GM21390 (cell line): ENCODE measurements around the gene CMTR1.

Experiments
- ATAC-seq: cut with Tn5 transposase; IDR thresholded peaks from one replicate; pipeline ENCODE4 v1.9.1; 2021; ENCODE audit not compliant: unreplicated experiment

CMTR1 gene

DNA sequence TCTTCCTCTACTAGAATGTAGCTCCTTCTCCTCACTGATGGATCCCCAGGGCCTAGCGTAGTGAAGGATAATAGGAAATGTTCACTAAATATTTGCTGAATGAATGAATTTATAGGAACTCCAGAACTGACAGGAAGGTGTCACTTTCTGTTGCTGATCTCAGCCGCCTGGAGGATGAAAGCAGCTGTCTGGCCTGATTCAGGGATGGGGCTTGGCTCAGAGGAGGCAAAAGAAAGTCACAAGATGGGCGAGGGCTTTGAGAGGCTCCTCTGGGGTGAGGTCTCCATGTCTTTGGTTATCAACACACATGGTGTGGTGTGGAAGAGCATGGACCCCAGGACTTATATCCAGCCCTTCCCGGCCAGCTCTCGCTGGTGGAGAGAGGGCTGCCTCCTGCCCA, 78.2 kb downstream of the CMTR1 start:
- no peak for ATAC-seq

DNA sequence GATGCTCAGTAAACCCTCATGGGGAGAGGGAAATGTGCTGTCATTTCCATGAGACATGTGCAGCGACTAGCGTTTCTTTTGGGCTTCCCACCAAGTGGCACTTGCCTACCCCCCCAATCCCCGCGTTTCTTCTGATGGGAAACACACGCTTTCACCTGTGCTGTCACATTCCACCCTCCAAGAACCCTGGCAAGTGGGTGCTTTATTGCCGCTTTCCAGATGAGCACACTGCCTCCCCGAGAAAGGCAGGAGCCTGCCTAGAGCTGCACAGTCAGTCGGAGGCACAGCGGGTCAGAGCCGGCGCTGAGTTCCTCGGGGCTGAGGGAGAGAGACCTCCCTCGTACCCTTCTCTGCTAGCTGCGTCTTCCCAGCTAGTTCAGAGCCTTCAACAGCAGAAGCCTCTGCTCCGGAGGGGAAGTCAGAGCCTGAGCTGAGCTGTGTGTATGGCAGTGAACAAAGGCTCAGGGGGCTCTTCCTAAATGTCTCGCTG, 78.9 kb downstream of the CMTR1 start:
- ATAC-seq, result no peak

DNA sequence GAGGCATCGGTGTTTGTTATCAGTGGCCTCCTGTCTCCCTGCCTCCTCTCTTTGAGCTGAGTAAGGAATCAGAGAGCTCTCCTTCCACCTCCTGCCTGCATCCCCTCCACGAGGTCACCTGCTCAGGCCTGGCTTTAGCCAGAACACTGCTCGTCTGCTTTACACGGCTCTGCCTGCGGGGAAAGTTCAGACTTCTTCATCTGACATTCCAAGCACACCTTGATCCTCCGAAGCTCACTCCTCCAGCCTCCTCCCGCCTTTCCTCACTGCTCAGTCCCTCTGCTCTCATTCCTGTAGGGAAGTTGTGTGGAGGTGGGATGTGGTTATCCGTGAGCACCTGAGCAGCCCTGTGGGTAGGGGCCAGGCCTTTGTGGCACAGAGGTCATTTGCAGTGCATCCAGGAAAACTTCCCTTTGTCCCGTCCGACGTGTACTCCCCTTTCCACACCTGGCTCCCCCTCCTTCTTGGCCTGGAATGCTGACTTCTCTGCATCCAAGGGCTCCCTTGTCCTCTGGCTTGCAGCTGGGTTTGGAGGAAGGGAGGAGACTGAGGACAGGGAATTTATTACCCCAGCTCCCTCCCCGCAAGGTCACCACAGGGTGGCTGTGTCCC, 79.5 kb downstream of the CMTR1 start:
- no peak for ATAC-seq

DNA sequence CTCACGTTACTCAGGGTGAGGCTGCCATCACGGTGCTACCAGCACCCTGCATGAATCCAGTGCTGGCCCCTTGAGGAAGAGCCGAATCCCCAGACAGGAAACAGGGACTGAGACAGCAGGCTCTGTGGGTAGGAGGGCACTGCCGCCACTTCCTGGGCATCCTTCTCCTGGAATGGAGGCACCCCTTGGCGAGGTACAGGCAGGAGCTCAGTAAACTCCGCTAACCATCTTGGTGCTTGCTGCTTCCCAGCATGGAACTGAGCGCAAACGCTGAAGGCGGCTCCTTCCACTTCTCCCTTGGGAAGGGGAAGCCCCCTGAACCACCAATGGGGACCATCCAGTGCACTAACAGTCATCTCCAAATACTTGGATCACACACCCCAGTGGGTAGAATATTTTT, 80.1 kb downstream of the CMTR1 start:
- ATAC-seq, result no peak

DNA sequence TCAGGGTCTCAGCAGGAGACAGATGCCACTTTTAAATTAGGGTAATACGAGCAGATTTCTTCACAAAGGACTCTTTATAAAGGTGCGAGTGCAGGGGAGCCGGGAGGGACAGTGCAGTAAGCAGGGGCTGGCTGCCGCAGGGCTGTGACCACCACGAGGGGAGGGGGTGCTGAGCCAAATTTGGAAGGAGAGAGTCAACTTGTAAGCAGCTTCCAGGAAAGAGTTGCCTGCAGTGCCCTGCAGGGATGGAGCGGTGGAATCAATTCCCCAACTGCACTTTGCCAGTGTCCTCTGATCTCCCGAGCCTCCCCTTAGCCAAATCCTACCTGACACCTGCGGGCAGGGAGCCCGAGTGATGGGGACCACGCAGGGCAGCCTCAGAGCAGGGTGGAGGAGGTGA, 80.6 kb downstream of the CMTR1 start:
- ATAC-seq, result no peak

DNA sequence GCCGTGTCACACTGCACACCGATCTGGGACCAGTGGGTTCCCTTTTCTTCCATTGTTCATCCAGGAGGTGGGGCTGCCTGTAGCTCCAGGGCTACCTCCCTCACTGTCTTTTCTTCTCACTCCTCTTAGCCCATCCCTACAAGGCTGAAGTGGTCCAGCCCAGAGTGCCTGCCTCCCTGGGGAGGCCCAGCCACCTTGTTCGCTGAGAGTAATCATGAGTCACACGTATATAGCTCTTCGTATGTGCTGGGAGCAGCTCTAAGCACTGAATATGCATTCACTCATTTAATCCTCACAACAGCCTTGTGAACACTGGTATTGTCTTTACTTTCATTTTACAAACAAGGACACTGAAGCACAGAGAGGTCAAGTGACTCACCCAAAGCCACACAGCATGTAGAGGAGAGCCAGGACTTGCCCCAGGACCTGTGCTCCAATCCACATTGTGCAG, 81.3 kb downstream of the CMTR1 start:
- ATAC-seq, result no peak

DNA sequence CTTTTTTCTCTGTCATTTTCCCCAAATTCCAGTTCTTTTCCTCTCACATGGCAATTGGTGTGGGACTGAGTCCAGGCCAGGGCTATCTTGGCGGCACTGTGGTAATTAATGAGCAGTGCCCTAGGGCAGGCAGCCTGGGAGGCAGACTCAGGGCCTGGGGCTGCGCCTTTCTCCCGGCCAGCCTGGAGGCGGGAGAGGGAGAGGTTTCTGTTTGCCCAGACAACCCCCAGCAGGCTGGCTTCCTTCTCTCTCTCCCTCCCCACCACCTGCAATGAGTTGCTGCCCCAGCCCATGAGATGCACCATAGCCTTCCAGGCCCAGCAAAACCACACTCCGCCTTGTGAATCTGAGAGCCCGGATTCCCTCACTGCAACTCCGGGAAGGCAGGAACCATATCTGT, 81.8 kb downstream of the CMTR1 start:
- ATAC-seq, result no peak

DNA sequence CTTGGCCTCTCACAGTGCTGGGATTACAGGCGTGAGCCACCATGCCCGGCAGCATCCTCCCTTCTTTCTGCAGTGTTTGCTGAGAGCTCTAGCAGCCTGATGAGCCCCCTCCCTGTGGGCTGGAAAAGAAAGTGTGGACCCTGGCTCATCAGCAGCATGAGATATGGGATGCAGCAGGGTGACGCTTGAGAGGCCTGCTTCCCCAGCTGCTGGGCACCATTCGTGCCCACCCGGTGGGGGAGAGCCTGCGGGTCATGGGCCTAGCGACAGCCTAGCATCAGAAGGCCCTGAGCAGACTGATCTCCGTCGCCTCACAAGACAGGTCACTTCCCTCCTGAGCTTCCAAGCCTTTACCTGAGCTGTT, 82.7 kb downstream of the CMTR1 start:
- no peak for ATAC-seq

DNA sequence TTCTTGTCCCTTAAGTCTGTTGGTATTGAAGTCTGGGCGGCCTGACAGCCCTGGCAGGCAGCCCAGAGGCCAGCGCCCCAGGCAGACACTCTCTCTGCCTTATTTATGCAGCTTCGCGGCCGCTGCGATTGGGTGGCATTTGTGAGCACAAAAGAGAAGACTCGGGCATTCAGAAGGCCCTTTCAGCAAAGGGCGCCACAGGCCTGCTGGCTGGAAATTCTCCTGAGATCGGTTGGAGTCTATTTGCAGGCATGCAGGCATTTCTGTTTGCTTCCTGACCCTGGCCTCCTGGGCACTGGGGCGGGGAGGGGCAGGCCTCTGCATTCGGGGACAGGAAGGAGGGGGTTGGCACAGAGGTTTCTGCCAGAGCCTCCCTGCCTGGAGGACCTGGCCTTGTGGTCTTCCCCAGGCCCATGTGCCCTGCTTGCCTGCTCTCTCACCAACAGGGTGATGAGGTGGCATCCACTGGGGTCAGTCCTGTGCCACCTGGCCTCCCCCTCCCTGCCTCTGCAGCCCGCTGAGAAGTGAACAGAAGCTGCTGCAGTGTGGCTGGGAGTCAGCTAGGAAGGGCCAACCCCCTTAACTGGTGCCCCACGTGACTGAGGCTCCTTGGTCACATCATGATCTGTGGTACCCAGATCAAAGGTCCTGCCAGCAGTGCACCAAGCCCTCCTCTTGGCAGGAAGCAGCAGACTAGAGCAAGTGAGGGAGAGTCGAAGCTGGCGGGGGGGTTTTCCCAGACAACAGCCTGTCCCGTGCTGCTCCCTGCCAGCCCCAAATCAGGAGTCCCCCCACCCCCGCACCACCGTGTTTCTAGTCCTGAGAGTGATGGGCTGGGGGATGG, 83.3 kb downstream of the CMTR1 start:
- no peak for ATAC-seq

DNA sequence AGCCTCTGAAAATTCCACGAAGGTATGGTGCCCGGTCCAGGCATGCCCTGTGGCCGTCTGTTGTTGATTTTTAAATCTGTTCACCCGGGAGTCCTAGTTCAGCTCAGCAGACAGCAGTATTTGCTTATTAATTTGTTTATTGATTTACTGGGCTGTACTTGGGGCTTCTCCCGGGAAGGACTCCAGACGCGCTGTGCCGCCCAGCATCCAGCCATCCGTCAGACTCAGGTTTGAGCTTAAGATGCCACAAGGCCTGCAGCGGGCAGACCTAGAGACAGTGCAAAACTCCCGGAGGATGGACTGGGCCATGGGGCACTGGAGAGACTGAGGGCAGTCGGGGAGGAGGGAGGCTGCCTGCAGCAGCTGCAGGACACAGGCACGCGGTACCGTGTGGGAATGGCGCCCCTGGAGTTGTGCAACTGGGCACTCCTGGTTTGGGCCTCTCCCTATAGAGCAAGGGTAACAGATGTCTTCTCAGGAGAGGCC, 83.9 kb downstream of the CMTR1 start:
- no peak for ATAC-seq

DNA sequence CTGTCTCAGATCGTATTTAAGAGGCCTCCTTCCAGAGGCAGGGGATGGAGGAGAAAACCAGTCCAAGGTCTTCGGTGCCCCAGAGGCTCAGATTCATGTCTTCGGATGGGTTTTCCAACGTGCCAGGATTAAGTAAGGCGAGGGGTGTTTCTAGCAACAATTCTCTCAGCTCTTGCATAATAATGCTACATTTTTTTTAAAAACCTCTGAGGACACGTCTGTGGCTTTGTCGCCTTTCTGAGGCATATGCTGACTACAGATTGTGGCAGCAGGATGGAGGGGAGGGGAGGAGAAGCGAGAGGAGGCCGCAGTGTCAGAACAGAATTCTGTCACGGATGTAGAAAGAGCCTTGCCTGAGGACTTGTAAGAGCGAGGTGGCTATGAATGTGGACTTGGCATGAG, 84.4 kb downstream of the CMTR1 start:
- ATAC-seq, result no peak

DNA sequence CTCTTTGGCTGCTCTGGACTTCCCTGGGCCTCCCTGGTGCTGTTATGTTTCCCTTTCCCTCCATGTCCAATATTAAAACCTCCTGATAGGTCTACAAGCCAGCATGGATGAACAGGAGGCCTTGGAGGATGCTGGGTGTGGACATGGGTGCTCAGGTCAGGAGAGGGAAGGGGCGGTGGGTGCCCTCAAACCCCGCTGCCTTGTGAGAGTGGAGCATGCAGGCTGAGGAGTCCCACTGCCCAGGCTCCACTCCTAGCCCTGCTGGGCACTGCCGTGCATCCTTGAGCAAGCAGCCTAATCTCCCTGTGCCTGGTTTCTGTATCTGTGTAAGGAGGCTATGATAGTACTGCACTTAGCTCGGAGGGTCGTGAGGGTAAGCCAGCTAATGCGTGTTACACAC, 85.1 kb downstream of the CMTR1 start:
- ATAC-seq, result no peak

DNA sequence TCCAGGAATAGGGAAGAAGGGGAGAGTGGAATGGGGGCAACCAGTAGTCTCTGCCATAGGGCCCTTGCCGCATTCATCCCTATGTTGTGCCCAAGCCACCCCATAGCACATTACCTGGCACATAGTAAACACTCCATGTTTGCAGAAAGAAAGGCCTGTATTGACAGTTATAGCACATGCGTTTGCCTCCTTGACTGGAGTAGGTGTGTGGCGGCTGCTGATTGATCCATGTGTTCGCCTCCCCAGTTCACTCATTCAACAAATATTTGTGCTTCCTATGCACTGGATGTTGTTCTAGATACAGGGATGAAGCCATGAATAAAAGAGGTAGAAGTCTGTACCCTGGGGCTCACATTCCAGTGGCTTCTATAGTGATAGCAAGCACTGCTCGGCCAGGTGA, 86.4 kb downstream of the CMTR1 start:
- no peak for ATAC-seq

DNA sequence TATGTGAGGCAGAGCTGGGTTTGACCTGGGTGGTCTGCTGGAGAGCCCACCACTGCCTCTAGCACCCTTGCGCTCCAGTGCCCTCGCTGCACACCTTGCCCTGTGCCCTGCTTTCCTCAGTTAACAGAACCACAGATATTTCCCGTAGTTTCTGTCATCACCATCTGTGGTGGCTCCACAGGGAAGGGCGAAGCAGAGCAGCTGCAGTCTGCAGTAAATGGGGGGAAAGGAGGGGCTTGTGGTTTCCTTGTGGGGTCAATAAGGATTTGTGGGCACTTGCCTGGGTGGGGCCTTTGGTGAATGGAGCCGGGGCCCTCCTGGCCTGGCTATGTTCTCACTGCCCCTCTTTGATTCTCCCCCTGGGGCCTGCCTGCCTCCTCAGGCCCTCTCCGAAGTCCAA, 87.9 kb downstream of the CMTR1 start:
- ATAC-seq, result no peak

DNA sequence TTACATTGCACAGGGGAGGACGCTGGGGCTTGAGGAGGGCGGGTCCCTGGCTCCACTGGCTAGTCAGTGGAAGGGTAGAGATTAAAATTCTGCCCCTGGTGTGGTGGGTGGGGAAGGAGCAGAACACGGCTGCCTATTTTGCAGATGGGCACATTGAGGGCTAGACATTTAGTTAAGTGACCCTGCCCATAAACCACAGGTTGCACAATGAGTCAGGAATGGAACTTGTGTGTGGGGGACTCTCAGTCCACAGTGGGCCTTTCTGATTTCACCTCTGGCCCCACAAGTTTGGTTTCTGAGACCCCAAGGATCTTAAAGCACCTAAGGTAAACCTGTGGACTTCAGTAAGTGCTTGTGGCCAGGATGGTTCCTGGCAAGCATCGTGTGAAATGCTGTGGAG, 88.7 kb downstream of the CMTR1 start:
- no peak for ATAC-seq

DNA sequence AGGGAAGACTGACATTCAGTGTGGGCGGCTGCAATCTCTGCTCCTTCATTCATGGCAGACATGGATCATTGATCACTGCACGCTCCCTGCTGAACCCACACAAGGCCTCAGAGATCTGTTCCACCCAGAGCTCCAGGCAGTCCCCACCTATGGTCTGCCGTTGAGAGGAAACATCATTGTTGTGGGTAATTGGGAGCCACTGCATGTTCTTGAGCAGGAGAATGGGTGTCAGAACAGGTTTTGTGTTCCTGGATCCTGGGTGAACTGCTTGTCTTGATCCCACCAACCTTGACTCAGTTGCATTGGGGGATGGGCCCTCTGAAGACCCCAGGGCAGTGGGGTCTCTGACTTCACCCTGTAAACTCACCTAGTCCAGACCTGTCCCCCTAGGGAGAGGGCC, 89.8 kb downstream of the CMTR1 start:
- no peak for ATAC-seq

DNA sequence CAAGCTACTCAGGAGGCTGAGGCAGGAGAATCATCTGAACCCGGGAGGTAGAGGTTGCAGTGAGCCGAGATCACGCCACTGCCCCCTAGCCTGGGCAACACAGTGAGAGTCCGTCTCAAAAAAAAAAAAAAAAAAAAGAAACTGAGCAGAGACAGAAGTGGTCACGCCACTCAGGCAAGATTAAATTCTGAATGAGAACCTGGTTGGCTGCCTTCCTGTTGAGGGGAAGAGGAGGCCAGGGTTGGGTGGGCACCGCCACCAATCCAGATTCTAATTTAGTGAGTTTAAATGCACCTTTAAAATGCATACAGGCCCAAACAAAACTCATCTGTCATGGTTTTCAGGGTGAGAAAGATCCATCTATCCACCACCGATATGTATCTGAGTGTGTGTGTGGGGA, 90.4 kb downstream of the CMTR1 start:
- no peak for ATAC-seq

DNA sequence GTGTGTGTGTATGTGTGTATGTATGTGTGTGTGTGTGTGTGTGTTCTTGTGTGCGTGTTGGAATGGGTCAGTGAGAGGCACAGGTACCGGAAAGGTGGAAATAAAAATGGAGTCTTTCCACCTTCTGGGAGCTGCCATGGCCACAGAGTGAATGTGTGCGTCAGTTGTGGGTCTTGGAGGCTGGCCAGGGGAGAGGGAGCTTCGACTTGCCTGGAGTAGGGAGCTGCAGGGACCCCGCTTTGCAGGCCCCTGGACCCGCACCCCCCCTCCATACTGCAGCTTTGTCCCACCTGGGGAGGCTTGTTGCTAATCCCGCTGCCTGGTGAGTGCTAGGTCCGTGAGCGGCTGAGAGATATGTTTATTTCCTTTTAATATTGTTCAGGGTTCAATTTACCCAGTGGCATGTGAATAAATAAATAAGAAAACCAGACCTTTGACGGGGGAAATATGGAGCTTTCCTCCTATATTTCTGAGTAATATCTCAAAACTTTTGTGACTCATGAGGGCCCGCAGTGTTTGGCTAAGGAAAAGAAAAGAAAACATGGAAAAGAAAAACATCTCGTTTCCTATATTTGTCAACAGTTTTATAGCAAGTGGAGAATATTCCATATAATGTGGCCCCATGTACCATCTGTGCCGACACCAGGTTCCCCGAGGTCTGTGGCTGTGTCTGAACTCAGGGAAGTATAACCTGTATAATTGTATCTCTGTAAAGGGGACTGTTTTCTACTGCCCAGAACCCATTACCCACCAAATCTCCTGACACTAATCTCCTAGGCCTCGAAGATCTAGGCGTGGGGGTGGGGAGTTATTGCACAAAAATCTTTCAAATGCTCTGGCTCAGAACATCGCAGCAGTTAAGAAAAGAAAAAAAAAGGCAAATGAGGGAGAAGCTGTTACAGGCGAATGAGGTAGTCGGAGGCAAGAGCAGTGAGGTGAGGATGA, 91.3 kb downstream of the CMTR1 start:
- ATAC-seq, result no peak

DNA sequence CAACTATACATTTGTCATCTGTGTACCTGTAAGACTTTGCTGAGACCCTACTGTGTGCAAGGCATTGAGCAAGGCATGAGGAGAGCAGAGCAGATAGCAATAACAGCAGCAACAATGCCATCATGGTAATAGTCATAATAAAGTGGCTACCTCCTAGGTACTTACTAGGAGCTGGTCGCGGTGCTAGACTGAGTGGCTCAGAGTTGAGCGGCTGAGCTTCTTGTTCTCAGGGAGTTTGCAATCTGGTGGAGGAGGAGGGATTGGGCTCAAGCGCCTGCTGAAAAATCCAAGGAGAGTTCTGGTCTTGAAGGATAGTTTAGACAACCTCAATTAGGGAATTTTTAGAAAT, 91.9 kb downstream of the CMTR1 start:
- no peak for ATAC-seq

DNA sequence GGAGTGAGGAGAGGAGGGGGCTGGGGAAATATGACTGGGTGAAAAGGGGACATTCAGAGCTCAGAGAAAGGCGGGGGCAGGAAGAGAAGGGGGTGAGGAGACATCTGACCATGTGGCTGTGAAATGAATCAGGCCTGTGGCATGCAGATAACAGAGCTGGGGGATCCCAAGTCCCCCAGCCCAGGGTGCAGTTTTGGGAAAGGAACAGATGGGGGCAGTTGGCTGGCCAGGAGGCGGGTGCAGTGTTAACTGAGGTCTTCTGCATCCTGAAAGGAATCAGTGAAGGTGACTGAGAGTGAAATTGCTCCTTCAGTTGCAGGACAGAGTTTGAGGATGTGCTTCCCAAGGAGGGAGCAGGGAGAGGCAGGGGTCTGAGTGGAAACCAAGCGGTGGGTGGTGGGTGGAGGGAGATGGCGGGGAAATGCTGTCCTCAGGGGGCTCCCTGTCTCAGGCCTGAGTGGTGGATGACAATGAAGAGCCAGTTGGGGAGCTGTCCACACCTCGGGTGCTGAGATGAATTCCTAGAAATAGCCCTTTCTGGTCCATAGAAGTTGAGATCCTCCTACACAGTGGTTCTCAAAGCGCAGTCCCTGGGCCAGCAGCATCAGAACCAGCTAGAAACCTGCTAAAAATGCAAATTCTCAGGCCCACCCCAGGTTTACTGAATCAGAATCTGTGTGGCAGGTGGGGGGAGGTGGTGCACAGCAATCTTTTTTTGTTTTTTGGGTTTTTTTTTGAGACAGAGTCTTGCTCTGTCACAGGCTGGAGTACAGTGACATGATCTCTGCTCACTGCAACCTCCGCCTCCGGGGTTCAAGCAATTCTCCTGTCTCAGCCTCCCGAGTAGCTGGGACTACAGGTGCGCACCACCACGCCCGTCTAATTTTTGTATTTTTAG, 92.7 kb downstream of the CMTR1 start:
- no peak for ATAC-seq
